Calu3 (cell line): Measurements from ENCODE around the gene DHFR. TPM values are rescaled to one million over a fixed set of nuclear protein-coding genes. Genes with fewer than 3 reads are reported as not detected.

Experiments used
- BruUV-seq: library from RNA; stranded (reverse); fragments of 400-500 nt; replicated peaks from 2 replicates; lab custom pipeline; 2021; lab: Mats Ljungman, UMichigan
- CTCF ChIA-PET: fragments of 300-600 bp; sonication (Branson Sonifier 250); formaldehyde crosslinking; loops from one replicate; lab custom pipeline; 2022; ENCODE audit warnings: antibody characterized with exemption; lab: Charles Lee
- DNase-seq: peaks from one replicate; pipeline ENCODE4 v3.0.0; 2022
- H3K27ac Mint-ChIP-seq: one replicate; pipeline ENCODE4 v1.8.0; 2022; ENCODE audit warnings: mixed read lengths; ENCODE audit not compliant: unreplicated experiment
- H3K27me3 Mint-ChIP-seq: one replicate; pipeline ENCODE4 v1.8.0; 2022; ENCODE audit warnings: mixed read lengths; ENCODE audit not compliant: unreplicated experiment
- H3K36me3 Mint-ChIP-seq: one replicate; pipeline ENCODE4 v1.8.0; 2022; ENCODE audit warnings: mild to moderate bottlenecking, moderate library complexity, mixed read lengths; ENCODE audit not compliant: insufficient read depth, unreplicated experiment
- H3K4me1 Mint-ChIP-seq: one replicate; pipeline ENCODE4 v1.8.0; 2022; ENCODE audit warnings: mild to moderate bottlenecking, low read depth, mixed read lengths; ENCODE audit not compliant: unreplicated experiment
- H3K4me3 Mint-ChIP-seq: one replicate; pipeline ENCODE4 v1.8.0; 2022; ENCODE audit warnings: mild to moderate bottlenecking, low read depth, moderate library complexity, mixed read lengths; ENCODE audit not compliant: unreplicated experiment
- H3K9me3 Mint-ChIP-seq: one replicate; pipeline ENCODE4 v1.8.0; 2022; ENCODE audit warnings: low read depth, mixed read lengths; ENCODE audit not compliant: unreplicated experiment
- intact Hi-C: fragments of 100-400 bp; cut with micrococcal nuclease; formaldehyde crosslinking; loops from one replicate; pipeline ENCODE4 v1.10.0; 2022; ENCODE audit not compliant: unreplicated experiment
- total RNA-seq: library from RNA; stranded (reverse); gene quantifications from 2 replicates; pipeline ENCODE4 v1.2.3, GENCODE V29; 2022
- TF ChIP-seq, protein P1 (sequence below): fragments of 200-600 bp; IDR thresholded peaks from one replicate; pipeline ENCODE4 v1.8.0; 2022; ENCODE audit warnings: antibody characterized with exemption; ENCODE audit not compliant: unreplicated experiment

Gene DHFR
- total RNA-seq, 1 experiment from 2014 or later: 58.0 TPM

DNA sequence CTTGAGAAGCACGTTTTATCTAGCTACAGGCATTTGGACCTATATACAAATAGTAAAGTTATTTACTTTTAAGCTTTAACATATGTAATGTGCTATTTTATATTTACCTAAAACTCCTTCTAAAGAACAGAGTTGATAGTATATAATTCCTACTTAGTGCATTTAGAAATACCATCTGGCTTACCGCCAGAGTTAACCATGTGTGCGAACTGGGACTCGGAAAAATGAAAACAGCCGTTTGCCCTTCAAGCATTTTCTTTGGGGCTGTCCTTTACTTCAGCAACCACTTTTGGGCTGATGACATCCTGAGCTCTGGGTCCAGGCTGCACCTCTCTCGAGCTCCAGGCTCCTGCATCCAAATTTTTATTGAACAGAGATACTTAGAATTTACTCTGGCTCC, 21.9 kb upstream of the DHFR start:
- Mint-ChIP-seq H3K9me3 (no peaks in the 10 kb centered on the region), H3K36me3 (peaks cover 12% of the 10 kb centered on the region), H3K4me1 (no peaks in the 10 kb centered on the region), H3K4me3 (no peak overlapping the region), H3K27ac (no peak overlapping the region), H3K27me3 (no peaks in the 10 kb centered on the region)
- TF ChIP-seq, protein P1, sequence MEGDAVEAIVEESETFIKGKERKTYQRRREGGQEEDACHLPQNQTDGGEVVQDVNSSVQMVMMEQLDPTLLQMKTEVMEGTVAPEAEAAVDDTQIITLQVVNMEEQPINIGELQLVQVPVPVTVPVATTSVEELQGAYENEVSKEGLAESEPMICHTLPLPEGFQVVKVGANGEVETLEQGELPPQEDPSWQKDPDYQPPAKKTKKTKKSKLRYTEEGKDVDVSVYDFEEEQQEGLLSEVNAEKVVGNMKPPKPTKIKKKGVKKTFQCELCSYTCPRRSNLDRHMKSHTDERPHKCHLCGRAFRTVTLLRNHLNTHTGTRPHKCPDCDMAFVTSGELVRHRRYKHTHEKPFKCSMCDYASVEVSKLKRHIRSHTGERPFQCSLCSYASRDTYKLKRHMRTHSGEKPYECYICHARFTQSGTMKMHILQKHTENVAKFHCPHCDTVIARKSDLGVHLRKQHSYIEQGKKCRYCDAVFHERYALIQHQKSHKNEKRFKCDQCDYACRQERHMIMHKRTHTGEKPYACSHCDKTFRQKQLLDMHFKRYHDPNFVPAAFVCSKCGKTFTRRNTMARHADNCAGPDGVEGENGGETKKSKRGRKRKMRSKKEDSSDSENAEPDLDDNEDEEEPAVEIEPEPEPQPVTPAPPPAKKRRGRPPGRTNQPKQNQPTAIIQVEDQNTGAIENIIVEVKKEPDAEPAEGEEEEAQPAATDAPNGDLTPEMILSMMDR: no peak
- intact Hi-C loops: no loop called here
- no peak for DNase-seq
- CTCF ChIA-PET: no interaction called here
- BruUV-seq: no TSS peak

DNA sequence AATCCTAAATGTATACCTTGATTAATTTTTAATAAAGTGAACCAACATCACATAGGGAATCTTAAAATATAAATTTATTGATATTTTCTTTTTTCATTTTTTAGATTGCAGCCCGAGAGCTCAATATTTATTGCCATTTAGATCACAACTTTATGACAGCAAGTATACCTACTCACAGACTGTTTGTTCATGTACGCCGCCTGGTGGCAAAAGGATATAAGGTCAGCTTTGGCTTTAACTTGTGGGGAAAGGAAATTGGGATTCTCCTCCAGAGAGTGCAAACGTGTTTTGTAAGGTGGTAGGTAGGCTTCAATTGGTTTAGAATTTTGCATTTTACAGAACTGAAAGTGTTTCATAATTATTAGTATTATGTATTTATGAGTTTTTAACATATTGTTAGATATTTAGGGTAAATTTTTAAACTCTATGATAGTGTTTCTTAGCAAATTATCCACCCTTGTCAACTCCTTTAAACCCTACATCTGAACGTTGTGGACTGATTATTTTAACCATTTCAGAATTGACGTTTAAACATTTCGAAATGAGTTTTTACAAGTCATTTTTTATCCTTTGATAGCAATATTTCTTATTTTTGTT, 17.5 kb upstream of the DHFR start:
- Mint-ChIP-seq H3K27ac (no peak overlapping the region), H3K36me3 (peaks cover 6% of the 10 kb centered on the region), H3K27me3 (no peaks in the 10 kb centered on the region), H3K4me1 (no peaks in the 10 kb centered on the region), H3K4me3 (no peak overlapping the region), H3K9me3 (no peaks in the 10 kb centered on the region)
- no TSS peak for BruUV-seq
- intact Hi-C loops: loop anchor here (1.0 to 5.0 kb wide), 4 partner anchors 183 to 580 kb away; partner anchors contain the start of gene FAM151B
- TF ChIP-seq, protein P1: peak; percentile 80
- CTCF ChIA-PET: interaction anchor here (0.5 to 1.4 kb wide), 13 partner anchors 17 to 1137 kb away, joined by 3 to 17 read pairs (median 3); partner anchors contain the start of genes DHFR, MSH3 and ZFYVE16
- DNase-seq: peak; percentile 80

DNA sequence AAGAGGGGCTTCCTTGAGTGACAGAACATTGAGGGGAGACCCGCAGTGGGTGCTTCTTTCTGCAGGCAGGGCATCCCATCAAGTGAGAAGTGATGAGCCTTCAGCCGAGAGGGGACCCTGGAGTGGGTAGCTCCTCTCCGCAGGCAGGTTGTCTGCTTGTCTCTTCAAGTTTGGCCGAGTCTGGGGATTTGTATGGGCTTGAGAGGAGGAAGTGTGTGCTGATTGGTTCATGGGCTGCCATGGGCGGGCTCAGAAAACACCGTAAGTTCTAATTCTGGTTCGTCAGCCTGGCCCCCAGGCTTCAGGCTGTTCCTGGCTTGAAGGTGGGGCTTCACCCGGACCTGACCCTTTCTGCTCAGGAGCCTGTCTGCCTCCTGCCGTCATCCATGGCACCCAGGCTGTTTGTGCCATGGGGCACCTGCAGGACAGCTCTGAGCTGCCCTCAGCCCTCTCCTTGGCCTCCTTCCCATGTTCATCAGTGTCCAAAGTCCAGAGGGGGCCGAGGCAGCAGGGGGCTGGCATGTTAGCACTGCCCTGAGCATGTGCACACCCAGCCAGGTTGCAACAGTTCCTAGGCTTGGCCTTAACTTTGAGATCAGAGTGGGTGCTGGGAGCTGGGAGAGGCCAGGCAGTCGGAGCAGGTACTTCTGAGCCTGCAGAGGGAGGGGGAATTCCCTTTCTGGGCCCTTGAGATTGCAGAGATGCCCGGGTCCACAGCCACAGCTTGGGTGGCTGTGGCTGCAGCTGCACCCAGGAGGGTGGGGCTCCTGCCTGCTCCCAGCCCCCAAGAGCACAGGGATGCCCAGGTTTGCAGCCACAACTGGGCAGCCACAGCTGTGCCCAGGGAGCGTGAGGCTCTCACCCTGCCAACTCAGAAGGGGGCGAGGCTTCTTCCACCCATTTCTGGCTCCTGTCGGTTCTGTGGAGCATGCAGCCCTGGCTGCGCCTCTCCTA, 13.5 kb upstream of the DHFR start:
- no TSS peak for BruUV-seq
- TF ChIP-seq, protein P1: no peak
- no peak overlapping the region for H3K27ac Mint-ChIP-seq
- peak; percentile 2 for DNase-seq
- H3K36me3 Mint-ChIP-seq: peaks cover 11% of the 10 kb centered on the region
- H3K9me3 Mint-ChIP-seq: no peaks in the 10 kb centered on the region
- no peaks in the 10 kb centered on the region for H3K4me1 Mint-ChIP-seq
- intact Hi-C loops: no loop called here
- H3K27me3 Mint-ChIP-seq: no peaks in the 10 kb centered on the region
- CTCF ChIA-PET: no interaction called here
- no peak overlapping the region for H3K4me3 Mint-ChIP-seq

DNA sequence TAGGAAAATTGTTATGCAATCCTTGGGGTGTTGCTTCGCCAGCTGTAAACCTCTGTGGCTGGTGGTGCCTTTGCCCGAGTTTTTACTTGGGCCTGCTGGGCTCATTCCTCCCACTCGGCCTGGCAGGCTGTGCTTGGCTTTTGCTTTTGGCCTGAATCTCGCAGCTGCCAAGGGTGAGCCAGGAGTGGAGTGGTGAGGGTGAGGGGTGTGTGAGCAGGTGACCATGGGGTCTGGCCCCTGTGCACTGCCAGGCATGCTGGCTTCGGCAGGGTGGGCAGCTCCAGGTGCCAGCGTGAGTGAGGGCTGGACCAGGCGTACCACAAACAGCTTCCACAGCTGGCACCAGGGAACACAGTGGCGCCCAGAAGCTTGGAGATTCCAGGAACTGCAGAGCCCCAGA, 12.6 kb upstream of the DHFR start:
- peaks cover 15% of the 10 kb centered on the region for H3K36me3 Mint-ChIP-seq
- H3K4me3 Mint-ChIP-seq: no peak overlapping the region
- no TSS peak for BruUV-seq
- H3K27me3 Mint-ChIP-seq: no peaks in the 10 kb centered on the region
- intact Hi-C loops: no loop called here
- DNase-seq: no peak
- no peaks in the 10 kb centered on the region for H3K9me3 Mint-ChIP-seq
- H3K27ac Mint-ChIP-seq: no peak overlapping the region
- H3K4me1 Mint-ChIP-seq: no peaks in the 10 kb centered on the region
- CTCF ChIA-PET: no interaction called here
- TF ChIP-seq, protein P1: no peak
